ENCODE data around the gene LRRTM1. TPM values are rescaled to one million over a fixed set of nuclear protein-coding genes. Genes with fewer than 3 reads are reported as not detected.
A peak's percentile ranks its signal among the peaks of the same experiment; 100 is the strongest.

The LRRTM1 gene
- total and polyA plus RNA-seq, 4 donors: 0.08 to 0.77 TPM; not detected in 2

DNA sequence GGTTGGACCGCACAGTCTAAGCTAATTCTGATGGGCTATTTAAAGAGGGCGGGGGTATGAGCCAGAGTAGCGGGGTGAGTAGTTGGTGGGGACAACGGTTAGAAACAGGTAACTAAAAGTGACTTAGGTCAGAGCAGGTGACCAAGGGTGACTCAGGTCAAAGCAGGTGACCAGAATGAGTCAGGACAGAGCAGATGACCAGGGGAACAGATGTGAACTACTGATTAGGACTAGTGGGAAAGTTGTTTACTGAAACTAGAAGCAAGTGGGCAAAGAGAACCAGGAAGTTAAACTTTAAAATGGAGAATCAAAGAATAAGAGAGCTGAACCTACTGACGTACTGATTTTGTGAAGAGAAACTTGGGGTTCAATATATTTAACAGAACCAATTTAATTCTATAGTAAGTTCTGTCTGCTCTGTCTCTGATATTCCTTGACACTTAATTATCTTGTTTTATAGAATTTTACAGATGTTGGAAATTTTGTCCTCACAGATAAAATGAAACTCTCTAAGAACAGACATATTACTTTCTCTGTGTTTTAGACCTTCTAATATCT is 7.8 kb upstream of the LRRTM1 start:
- TF ChIP-seq, protein P1, sequence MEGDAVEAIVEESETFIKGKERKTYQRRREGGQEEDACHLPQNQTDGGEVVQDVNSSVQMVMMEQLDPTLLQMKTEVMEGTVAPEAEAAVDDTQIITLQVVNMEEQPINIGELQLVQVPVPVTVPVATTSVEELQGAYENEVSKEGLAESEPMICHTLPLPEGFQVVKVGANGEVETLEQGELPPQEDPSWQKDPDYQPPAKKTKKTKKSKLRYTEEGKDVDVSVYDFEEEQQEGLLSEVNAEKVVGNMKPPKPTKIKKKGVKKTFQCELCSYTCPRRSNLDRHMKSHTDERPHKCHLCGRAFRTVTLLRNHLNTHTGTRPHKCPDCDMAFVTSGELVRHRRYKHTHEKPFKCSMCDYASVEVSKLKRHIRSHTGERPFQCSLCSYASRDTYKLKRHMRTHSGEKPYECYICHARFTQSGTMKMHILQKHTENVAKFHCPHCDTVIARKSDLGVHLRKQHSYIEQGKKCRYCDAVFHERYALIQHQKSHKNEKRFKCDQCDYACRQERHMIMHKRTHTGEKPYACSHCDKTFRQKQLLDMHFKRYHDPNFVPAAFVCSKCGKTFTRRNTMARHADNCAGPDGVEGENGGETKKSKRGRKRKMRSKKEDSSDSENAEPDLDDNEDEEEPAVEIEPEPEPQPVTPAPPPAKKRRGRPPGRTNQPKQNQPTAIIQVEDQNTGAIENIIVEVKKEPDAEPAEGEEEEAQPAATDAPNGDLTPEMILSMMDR (IDR thresholded peaks at IDR 0.05; ENCODE audit: control extremely low read depth, extremely low read depth): no peak
- 85 to 90% methylated on average over 5 of the region's 5 CpGs for WGBS, 2 donors
- H3K9ac ChIP-seq (ENCODE audit: insufficient read depth in 1 of 2, low read length in 2 of 2): no peak overlapping the region
- no peaks in the 10 kb centered on the region for H3K27me3 ChIP-seq (ENCODE audit: control insufficient read depth in 3 of 3, insufficient read depth in 3 of 3, low read length in 2 of 3)
- no peak overlapping the region for H3K27ac ChIP-seq (ENCODE audit: low read depth in 1 of 2, low read length in 1 of 2)
- H3K4me3 ChIP-seq: no peak overlapping the region
- ATAC-seq (ENCODE audit: insufficient read depth, low FRiP score) (no peak), DNase-seq (no peak)
- peaks cover 0 to 2% (median 0%) of the 10 kb centered on the region in 4 donors for H3K9me3 ChIP-seq (ENCODE audit: control insufficient read depth in 4 of 4, insufficient read depth in 3 of 4, low read length in 3 of 4)
- no peaks in the 10 kb centered on the region for H3K4me1 ChIP-seq (ENCODE audit: control insufficient read depth in 5 of 5, insufficient read depth in 5 of 5, low read length in 5 of 5)
- no peaks in the 10 kb centered on the region for H3K36me3 ChIP-seq (ENCODE audit: control insufficient read depth in 4 of 4, insufficient read depth in 4 of 4, low read length in 4 of 4)

DNA sequence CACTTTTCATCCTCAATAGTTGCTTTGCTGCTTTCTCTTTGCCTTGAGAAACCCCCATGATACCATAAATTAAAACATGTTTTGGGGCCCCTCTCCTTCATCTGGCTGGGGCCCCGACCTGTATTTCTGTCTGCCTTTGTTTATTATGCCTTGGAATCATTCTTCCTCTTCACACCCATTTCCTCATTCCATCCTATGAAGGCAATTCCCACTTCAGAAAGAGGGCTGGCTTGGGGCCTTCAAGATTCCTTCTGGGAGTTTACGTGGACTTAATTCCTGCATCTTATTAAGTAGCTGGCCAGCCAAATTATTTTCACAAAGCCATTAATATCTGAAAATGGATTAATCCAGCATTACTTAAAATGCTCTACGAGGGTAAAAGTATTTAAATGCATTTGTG is 6.8 kb upstream of the LRRTM1 start:
- Histone ChIP-seq H3K4me3 (no peak overlapping the region), H3K9ac (ENCODE audit: insufficient read depth in 1 of 2, low read length in 2 of 2) (no peak overlapping the region), H3K4me1 (ENCODE audit: control insufficient read depth in 5 of 5, insufficient read depth in 5 of 5, low read length in 5 of 5) (peaks cover 0 to 1% (median 0%) of the 10 kb centered on the region in 5 donors), H3K9me3 (ENCODE audit: control insufficient read depth in 4 of 4, insufficient read depth in 3 of 4, low read length in 3 of 4) (peaks cover 0 to 2% (median 0%) of the 10 kb centered on the region in 4 donors), H3K27me3 (ENCODE audit: control insufficient read depth in 3 of 3, insufficient read depth in 3 of 3, low read length in 2 of 3) (peaks cover 0 to 2% (median 0%) of the 10 kb centered on the region in 3 donors), H3K36me3 (ENCODE audit: control insufficient read depth in 4 of 4, insufficient read depth in 4 of 4, low read length in 4 of 4) (no peaks in the 10 kb centered on the region), H3K27ac (ENCODE audit: low read depth in 1 of 2, low read length in 1 of 2) (no peak overlapping the region)
- DNase-seq: peak in 2 of 3 donors; percentile 36 to 52
- 42 to 57% methylated on average over 3 of the region's 3 CpGs for WGBS, 2 donors
- ATAC-seq (ENCODE audit: insufficient read depth, low FRiP score): peak; percentile 53
- TF ChIP-seq, protein P1 (IDR thresholded peaks at IDR 0.05; ENCODE audit: control extremely low read depth, extremely low read depth): no peak

DNA sequence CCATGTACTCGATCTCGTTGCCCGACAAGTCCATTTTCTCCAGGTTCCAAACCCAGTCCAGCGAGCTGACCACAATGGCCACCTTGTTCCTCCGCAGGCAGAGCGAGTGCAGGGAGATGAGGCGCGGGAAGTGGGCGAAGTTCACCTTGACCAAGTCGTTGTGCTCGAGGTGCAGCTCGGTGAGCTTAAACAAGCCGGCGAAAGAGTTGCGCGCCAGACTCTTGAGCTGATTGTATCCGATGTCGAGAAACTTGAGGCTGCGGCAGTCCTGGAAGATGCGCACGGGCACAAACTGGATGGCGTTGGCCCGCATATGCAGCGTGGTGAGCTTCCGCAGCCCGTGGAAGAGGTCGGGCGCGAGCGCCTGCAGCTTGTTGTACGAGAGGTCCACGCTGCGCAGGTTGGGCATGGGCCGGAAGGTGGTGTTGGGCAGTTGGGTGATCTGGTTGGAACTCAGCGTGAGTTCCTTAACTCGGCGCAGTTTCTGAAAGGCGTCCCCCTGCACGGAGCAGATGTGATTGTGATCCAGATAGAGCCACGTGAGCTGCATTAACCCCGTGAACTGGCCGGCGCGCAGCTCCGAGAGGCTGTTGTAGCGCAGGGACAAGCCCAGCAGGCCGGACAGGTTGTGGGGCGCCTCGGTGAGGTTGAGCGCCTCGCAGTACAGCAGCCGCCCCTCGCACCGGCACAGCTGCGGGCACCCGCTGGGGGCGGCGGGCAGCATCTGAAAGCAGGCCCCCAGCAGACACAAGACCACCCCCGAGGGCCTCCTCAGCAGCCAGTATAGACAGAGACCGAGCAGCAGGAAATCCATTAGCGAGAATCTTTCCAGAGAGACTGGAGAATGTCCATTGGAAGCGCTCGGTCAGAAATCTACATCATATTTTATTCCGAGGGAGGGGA is 1.3 kb downstream of the LRRTM1 start:
- Histone ChIP-seq H3K36me3 (ENCODE audit: control insufficient read depth in 4 of 4, insufficient read depth in 4 of 4, low read length in 4 of 4) (no peaks in the 10 kb centered on the region), H3K9ac (ENCODE audit: insufficient read depth in 1 of 2, low read length in 2 of 2) (no peak overlapping the region), H3K27ac (ENCODE audit: low read depth in 1 of 2, low read length in 1 of 2) (no peak overlapping the region), H3K9me3 (ENCODE audit: control insufficient read depth in 4 of 4, insufficient read depth in 3 of 4, low read length in 3 of 4) (peaks cover 0 to 11% (median 0%) of the 10 kb centered on the region in 4 donors), H3K4me1 (ENCODE audit: control insufficient read depth in 5 of 5, insufficient read depth in 5 of 5, low read length in 5 of 5) (peaks cover 0 to 31% (median 8%) of the 10 kb centered on the region in 5 donors), H3K27me3 (ENCODE audit: control insufficient read depth in 3 of 3, insufficient read depth in 3 of 3, low read length in 2 of 3) (peaks cover 7 to 50% (median 31%) of the 10 kb centered on the region in 3 donors), H3K4me3 (no peak overlapping the region)
- peak; percentile 34 to 47 (median 34) for DNase-seq
- no peak for ATAC-seq (ENCODE audit: insufficient read depth, low FRiP score)
- 2 to 3% methylated on average over 64 of the region's 64 CpGs for WGBS, 2 donors
- TF ChIP-seq, protein P1 (IDR thresholded peaks at IDR 0.05; ENCODE audit: control extremely low read depth, extremely low read depth): no peak
